Measurements from ENCODE around the gene LAMA3. TPM values are rescaled to one million over a fixed set of nuclear protein-coding genes. Genes with fewer than 3 reads are reported as not detected.

LAMA3 gene
- total and polyA plus RNA-seq, 8 donors = 4.3 to 182 (median 26.6) TPM

GRCh38 chr18:23763343-23763742, 74.1 kb downstream of the LAMA3 start:
- intact Hi-C loops (cut with DNase I; ENCODE audit: low total_unique reads) = no loop called here
- DNase-seq = no peak
- 94 to 96% (median 95%) methylated on average over 4 of the region's 4 CpGs for WGBS, 5 donors
- H3K9me3 ChIP-seq = no peaks in the 10 kb centered on the region
- no peaks in the 10 kb centered on the region for H3K4me1 ChIP-seq
- H3K27me3 ChIP-seq = no peaks in the 10 kb centered on the region
- H3K4me3 ChIP-seq = no peak overlapping the region
- TF ChIP-seq EP300 (IDR thresholded peaks at IDR 0.05) (no peak), CTCF (IDR thresholded peaks at IDR 0.05) (no peak), POLR2AphosphoS5 (IDR thresholded peaks at IDR 0.05) (no peak), POLR2A (IDR thresholded peaks at IDR 0.05) (no peak)
- no peak overlapping the region for H3K27ac ChIP-seq
- peaks cover 0 to 3% (median 0%) of the 10 kb centered on the region in 4 donors for H3K36me3 ChIP-seq

GRCh38 chr18:23765931-23766330, 76.7 kb downstream of the LAMA3 start:
- no peak for DNase-seq
- Histone ChIP-seq H3K9me3 (no peaks in the 10 kb centered on the region), H3K27me3 (no peaks in the 10 kb centered on the region), H3K36me3 (peaks cover 0 to 3% (median 0%) of the 10 kb centered on the region in 4 donors), H3K4me3 (no peak overlapping the region), H3K27ac (no peak overlapping the region), H3K4me1 (no peaks in the 10 kb centered on the region)
- intact Hi-C loops (cut with DNase I; ENCODE audit: low total_unique reads) = no loop called here
- 80 to 100% (median 90%) methylated on average over 1 of the region's 1 CpG for WGBS, 5 donors
- TF ChIP-seq EP300 (IDR thresholded peaks at IDR 0.05) = no peak
- no peak for TF ChIP-seq CTCF (IDR thresholded peaks at IDR 0.05)
- no peak for TF ChIP-seq POLR2A (IDR thresholded peaks at IDR 0.05)
- no peak for TF ChIP-seq POLR2AphosphoS5 (IDR thresholded peaks at IDR 0.05)

GRCh38 chr18:23772327-23773024, 83.2 kb downstream of the LAMA3 start:
- H3K4me1 ChIP-seq = no peaks in the 10 kb centered on the region
- H3K4me3 ChIP-seq = no peak overlapping the region
- TF ChIP-seq POLR2A (IDR thresholded peaks at IDR 0.05) (no peak), CTCF (IDR thresholded peaks at IDR 0.05) (no peak), POLR2AphosphoS5 (IDR thresholded peaks at IDR 0.05) (no peak)
- H3K27me3 ChIP-seq = no peaks in the 10 kb centered on the region
- 82 to 88% (median 84%) methylated on average over 4 of the region's 4 CpGs for WGBS, 5 donors
- H3K9me3 ChIP-seq = no peaks in the 10 kb centered on the region
- no peak overlapping the region for H3K27ac ChIP-seq
- DNase-seq = no peak
- intact Hi-C loops (cut with DNase I; ENCODE audit: low total_unique reads) = no loop called here
- H3K36me3 ChIP-seq = no peaks in the 10 kb centered on the region

- H3K27me3 ChIP-seq = no peaks in the 10 kb centered on the region
- no peak overlapping the region for H3K27ac ChIP-seq
- 73 to 87% (median 81%) methylated on average over 3 of the region's 3 CpGs for WGBS, 5 donors
- H3K9me3 ChIP-seq = no peaks in the 10 kb centered on the region
- H3K4me3 ChIP-seq = no peak overlapping the region
- TF ChIP-seq CTCF (IDR thresholded peaks at IDR 0.05) (no peak), POLR2AphosphoS5 (IDR thresholded peaks at IDR 0.05) (no peak), POLR2A (IDR thresholded peaks at IDR 0.05) (no peak), EP300 (IDR thresholded peaks at IDR 0.05) (no peak)
- no peaks in the 10 kb centered on the region for H3K36me3 ChIP-seq
- no peak for DNase-seq
- peaks cover 0 to 7% (median 0%) of the 10 kb centered on the region in 4 donors for H3K4me1 ChIP-seq
- intact Hi-C loops (cut with DNase I; ENCODE audit: low total_unique reads) = no loop called here
Measured at GRCh38 chr18:23776306-23776705, 87.1 kb downstream of the LAMA3 start.
